ENCODE data around the gene TUBB2B.

Gene TUBB2B

GRCh38 chr6:3258720-3259490 is 31.5 kb upstream of the TUBB2B start, which contains the start of gene PSMG4:
Gene PSMG4, plus strand, starts transcription at chr6:3258947. Its CDS starts 76 bp downstream, at chr6:3259023.
- ChIA-PET POLR2A (interaction anchor here (0.7 to 3.1 kb wide), 11 partner anchors 8 to 762 kb away, joined by 3 to 11 read pairs (median 4); partner anchors contain the start of genes BPHL and TUBB2B), CTCF (interaction anchor here (1.3 kb wide), 2 partner anchors 8 to 21 kb away, joined by 3 to 7 read pairs; no protein-coding TSS in a partner anchor)
- DNase-seq (ENCODE audit: extremely low spot score): peak; percentile 98
- TF ChIP-seq LEF1 (IDR thresholded peaks at IDR 0.05; ENCODE audit: borderline replicate concordance) (no peak; the same call in 1 of the 2 replicates), FOXK2 (IDR thresholded peaks at IDR 0.05) (no peak), SP1 (IDR thresholded peaks at IDR 0.05) (no peak), ELF4 (IDR thresholded peaks at IDR 0.05) (no peak), L3MBTL2 (conservative IDR thresholded peaks at IDR 0.05) (peak; percentile 62), NFRKB (IDR thresholded peaks at IDR 0.05) (no peak), FOXM1 (IDR thresholded peaks at IDR 0.05; ENCODE audit: borderline replicate concordance) (peak; percentile 85), CTBP1 (IDR thresholded peaks at IDR 0.05; ENCODE audit: borderline replicate concordance) (peak; percentile 54; the same call in 1 of the 2 replicates), TARDBP (IDR thresholded peaks at IDR 0.05) (no peak), HDGF (IDR thresholded peaks at IDR 0.05; ENCODE audit: borderline replicate concordance) (peak; percentile 77; the same call in 1 of the 2 replicates), PKNOX1 (IDR thresholded peaks at IDR 0.05) (no peak), SUZ12 (IDR thresholded peaks at IDR 0.05) (no peak), FOXA1 (IDR thresholded peaks at IDR 0.05) (no peak), BHLHE40 (IDR thresholded peaks at IDR 0.05; ENCODE audit: borderline replicate concordance) (no peak), ZNF384 (IDR thresholded peaks at IDR 0.05) (no peak), ARNT (IDR thresholded peaks at IDR 0.05) (no peak)

- TF ChIP-seq LEF1 (IDR thresholded peaks at IDR 0.05; ENCODE audit: borderline replicate concordance) (no peak), TARDBP (IDR thresholded peaks at IDR 0.05) (no peak), L3MBTL2 (conservative IDR thresholded peaks at IDR 0.05) (no peak), ARNT (IDR thresholded peaks at IDR 0.05) (no peak), NFRKB (IDR thresholded peaks at IDR 0.05) (no peak), ELF4 (IDR thresholded peaks at IDR 0.05) (no peak), PKNOX1 (IDR thresholded peaks at IDR 0.05) (no peak), SP1 (IDR thresholded peaks at IDR 0.05) (no peak), FOXM1 (IDR thresholded peaks at IDR 0.05; ENCODE audit: borderline replicate concordance) (no peak), HDGF (IDR thresholded peaks at IDR 0.05; ENCODE audit: borderline replicate concordance) (no peak), SUZ12 (IDR thresholded peaks at IDR 0.05) (no peak), BHLHE40 (IDR thresholded peaks at IDR 0.05; ENCODE audit: borderline replicate concordance) (no peak), FOXA1 (IDR thresholded peaks at IDR 0.05) (no peak), FOXK2 (IDR thresholded peaks at IDR 0.05) (no peak), ZNF384 (IDR thresholded peaks at IDR 0.05) (no peak)
- ChIA-PET POLR2A (interaction anchor here (1.5 to 3.1 kb wide), 5 partner anchors 27 to 140 kb away, joined by 3 to 11 read pairs (median 5); partner anchors contain the start of genes BPHL and TUBB2B), CTCF (no interaction called here)
- DNase-seq (ENCODE audit: extremely low spot score): no peak
Measured at GRCh38 chr6:3258201-3258600, 30.7 kb upstream of the TUBB2B start.

GRCh38 chr6:3253597-3253961 is 26.1 kb upstream of the TUBB2B start:
- DNase-seq (ENCODE audit: extremely low spot score): no peak
- POLR2A ChIA-PET: interaction anchor here (1.0 kb wide), 1 partner anchor 91 kb away, joined by 3 read pairs; no protein-coding TSS in a partner anchor
- CTCF ChIA-PET: no interaction called here
- TF ChIP-seq CTBP1 (IDR thresholded peaks at IDR 0.05; ENCODE audit: borderline replicate concordance) (no peak), SUZ12 (IDR thresholded peaks at IDR 0.05) (no peak), L3MBTL2 (conservative IDR thresholded peaks at IDR 0.05) (no peak), FOXM1 (IDR thresholded peaks at IDR 0.05; ENCODE audit: borderline replicate concordance) (no peak), HDGF (IDR thresholded peaks at IDR 0.05; ENCODE audit: borderline replicate concordance) (no peak), TARDBP (IDR thresholded peaks at IDR 0.05) (no peak), SP1 (IDR thresholded peaks at IDR 0.05) (no peak), BHLHE40 (IDR thresholded peaks at IDR 0.05; ENCODE audit: borderline replicate concordance) (no peak), FOXA1 (IDR thresholded peaks at IDR 0.05) (no peak), LEF1 (IDR thresholded peaks at IDR 0.05; ENCODE audit: borderline replicate concordance) (no peak), NFRKB (IDR thresholded peaks at IDR 0.05) (no peak), ZNF384 (IDR thresholded peaks at IDR 0.05) (no peak), FOXK2 (IDR thresholded peaks at IDR 0.05) (no peak), ARNT (IDR thresholded peaks at IDR 0.05) (no peak), ELF4 (IDR thresholded peaks at IDR 0.05) (no peak), PKNOX1 (IDR thresholded peaks at IDR 0.05) (no peak)

GRCh38 chr6:3252861-3253596 is 25.6 kb upstream of the TUBB2B start:
- ChIA-PET POLR2A (interaction anchor here (1.0 to 7.3 kb wide), 3 partner anchors 25 to 96 kb away, joined by 3 to 53 read pairs (median 8); partner anchors contain the start of genes TUBB2A and TUBB2B), CTCF (interaction anchor here (2.0 to 2.6 kb wide), 2 partner anchors 8 to 13 kb away, joined by 8 to 18 read pairs; no protein-coding TSS in a partner anchor)
- no peak for DNase-seq (ENCODE audit: extremely low spot score)
- TF ChIP-seq ZNF384 (IDR thresholded peaks at IDR 0.05): no peak
- TF ChIP-seq FOXA1 (IDR thresholded peaks at IDR 0.05): no peak
- no peak for TF ChIP-seq LEF1 (IDR thresholded peaks at IDR 0.05; ENCODE audit: borderline replicate concordance)
- no peak for TF ChIP-seq TARDBP (IDR thresholded peaks at IDR 0.05)
- no peak for TF ChIP-seq BHLHE40 (IDR thresholded peaks at IDR 0.05; ENCODE audit: borderline replicate concordance)
- TF ChIP-seq ELF4 (IDR thresholded peaks at IDR 0.05): no peak
- no peak for TF ChIP-seq SUZ12 (IDR thresholded peaks at IDR 0.05)
- TF ChIP-seq PKNOX1 (IDR thresholded peaks at IDR 0.05): no peak
- no peak for TF ChIP-seq CTBP1 (IDR thresholded peaks at IDR 0.05; ENCODE audit: borderline replicate concordance)
- TF ChIP-seq ARNT (IDR thresholded peaks at IDR 0.05): no peak
- TF ChIP-seq FOXM1 (IDR thresholded peaks at IDR 0.05; ENCODE audit: borderline replicate concordance): no peak
- TF ChIP-seq SP1 (IDR thresholded peaks at IDR 0.05): no peak
- no peak for TF ChIP-seq L3MBTL2 (conservative IDR thresholded peaks at IDR 0.05)
- no peak for TF ChIP-seq NFRKB (IDR thresholded peaks at IDR 0.05)
- no peak for TF ChIP-seq HDGF (IDR thresholded peaks at IDR 0.05; ENCODE audit: borderline replicate concordance)
